IMR-90 (cell line): ENCODE data around the gene NUBPL.

Experiments
- BHLHE40 ChIP-seq: fragments of 150-350 bp; IDR thresholded peaks from 2 replicates; pipeline ENCODE4 v1.6.1; 2016; ENCODE audit warnings: mild to moderate bottlenecking, low read depth, low read length
- CEBPB ChIP-seq: IDR thresholded peaks from 2 replicates; pipeline ENCODE4 v1.6.1; 2012; ENCODE audit warnings: low read depth, low read length, improper control_type of control experiment
- CHD1 ChIP-seq: IDR thresholded peaks from 2 replicates; pipeline ENCODE4 v1.6.1; 2012; ENCODE audit warnings: low read depth, low read length, improper control_type of control experiment
- RAD21 ChIP-seq: IDR thresholded peaks from 2 replicates; pipeline ENCODE4 v1.6.1; 2012; ENCODE audit warnings: low read length, improper control_type of control experiment
- TF ChIP-seq, protein P1 (sequence below): fragments of 150-350 bp; IDR thresholded peaks from 2 replicates; pipeline ENCODE4 v1.6.1; 2017; ENCODE audit warnings: mild to moderate bottlenecking, antibody characterized with exemption, low read length, low read depth
- TF ChIP-seq, protein P2 (sequence below): conservative IDR thresholded peaks from 2 replicates; pipeline ENCODE4 v1.5.1; 2012; ENCODE audit warnings: mild to moderate bottlenecking, low read depth, low read length, improper control_type of control experiment

DNA sequence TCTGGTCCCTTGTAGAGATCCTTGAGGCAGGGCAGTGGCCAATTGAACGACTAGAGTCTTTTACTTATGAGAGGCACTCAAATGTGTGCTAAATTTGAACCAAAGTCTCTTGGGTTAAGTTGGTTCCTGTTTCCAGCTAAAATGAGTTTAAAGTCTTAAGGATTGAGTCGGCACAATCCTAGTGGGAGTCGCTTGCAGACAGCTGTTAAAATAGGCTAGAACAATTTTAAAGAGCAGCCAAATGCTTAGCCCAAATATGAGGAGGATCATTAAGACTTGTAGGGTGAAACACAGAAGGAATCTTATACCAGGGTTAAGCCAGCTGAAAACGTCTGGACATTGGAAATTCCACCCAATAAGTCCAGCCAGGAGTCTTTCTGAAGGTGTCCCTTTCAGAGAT, 216.1 kb downstream of the NUBPL start:
- TF ChIP-seq, protein P1, sequence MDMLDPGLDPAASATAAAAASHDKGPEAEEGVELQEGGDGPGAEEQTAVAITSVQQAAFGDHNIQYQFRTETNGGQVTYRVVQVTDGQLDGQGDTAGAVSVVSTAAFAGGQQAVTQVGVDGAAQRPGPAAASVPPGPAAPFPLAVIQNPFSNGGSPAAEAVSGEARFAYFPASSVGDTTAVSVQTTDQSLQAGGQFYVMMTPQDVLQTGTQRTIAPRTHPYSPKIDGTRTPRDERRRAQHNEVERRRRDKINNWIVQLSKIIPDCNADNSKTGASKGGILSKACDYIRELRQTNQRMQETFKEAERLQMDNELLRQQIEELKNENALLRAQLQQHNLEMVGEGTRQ = no peak
- TF ChIP-seq, protein P2, sequence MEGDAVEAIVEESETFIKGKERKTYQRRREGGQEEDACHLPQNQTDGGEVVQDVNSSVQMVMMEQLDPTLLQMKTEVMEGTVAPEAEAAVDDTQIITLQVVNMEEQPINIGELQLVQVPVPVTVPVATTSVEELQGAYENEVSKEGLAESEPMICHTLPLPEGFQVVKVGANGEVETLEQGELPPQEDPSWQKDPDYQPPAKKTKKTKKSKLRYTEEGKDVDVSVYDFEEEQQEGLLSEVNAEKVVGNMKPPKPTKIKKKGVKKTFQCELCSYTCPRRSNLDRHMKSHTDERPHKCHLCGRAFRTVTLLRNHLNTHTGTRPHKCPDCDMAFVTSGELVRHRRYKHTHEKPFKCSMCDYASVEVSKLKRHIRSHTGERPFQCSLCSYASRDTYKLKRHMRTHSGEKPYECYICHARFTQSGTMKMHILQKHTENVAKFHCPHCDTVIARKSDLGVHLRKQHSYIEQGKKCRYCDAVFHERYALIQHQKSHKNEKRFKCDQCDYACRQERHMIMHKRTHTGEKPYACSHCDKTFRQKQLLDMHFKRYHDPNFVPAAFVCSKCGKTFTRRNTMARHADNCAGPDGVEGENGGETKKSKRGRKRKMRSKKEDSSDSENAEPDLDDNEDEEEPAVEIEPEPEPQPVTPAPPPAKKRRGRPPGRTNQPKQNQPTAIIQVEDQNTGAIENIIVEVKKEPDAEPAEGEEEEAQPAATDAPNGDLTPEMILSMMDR = no peak
- TF ChIP-seq BHLHE40 (no peak), CHD1 (no peak), CEBPB (no peak), RAD21 (no peak)
